C4-2B (cell line): ENCODE measurements around the gene MEGF10.

Experiments
- H3K27ac ChIP-seq: fragments of 450-650 bp; 2 replicates; pipeline ENCODE4 v1.5.1; 2017
- ZFX ChIP-seq: fragments of 450-650 bp; IDR thresholded peaks from 2 replicates; pipeline ENCODE4 v1.6.1; 2017
- TF ChIP-seq, protein P1 (sequence below): fragments of 450-650 bp; conservative IDR thresholded peaks from 2 replicates; pipeline ENCODE4 v1.5.1; 2017; ENCODE audit warnings: mild to moderate bottlenecking

The MEGF10 gene

DNA sequence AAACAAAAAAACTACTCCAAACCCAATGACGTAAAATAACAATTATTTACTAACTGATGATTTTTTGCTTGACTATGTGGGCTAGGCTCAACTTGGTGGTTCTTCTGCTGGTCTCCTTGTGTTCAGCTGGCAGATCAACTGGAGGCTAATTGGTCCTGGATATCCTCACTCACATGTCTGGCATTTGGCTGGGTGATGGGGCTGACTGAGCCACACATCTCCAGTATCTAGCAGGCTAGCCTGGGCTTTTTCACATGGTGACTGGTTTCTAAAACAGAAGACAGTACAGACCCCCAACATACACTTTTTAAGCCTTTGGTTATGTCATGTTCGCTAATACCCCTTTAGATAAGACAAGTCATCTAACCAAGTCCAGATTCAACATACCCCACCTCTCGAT lies 122.1 kb downstream of the MEGF10 start:
- no peak overlapping the region for H3K27ac ChIP-seq
- no peak for TF ChIP-seq ZFX
- TF ChIP-seq, protein P1, sequence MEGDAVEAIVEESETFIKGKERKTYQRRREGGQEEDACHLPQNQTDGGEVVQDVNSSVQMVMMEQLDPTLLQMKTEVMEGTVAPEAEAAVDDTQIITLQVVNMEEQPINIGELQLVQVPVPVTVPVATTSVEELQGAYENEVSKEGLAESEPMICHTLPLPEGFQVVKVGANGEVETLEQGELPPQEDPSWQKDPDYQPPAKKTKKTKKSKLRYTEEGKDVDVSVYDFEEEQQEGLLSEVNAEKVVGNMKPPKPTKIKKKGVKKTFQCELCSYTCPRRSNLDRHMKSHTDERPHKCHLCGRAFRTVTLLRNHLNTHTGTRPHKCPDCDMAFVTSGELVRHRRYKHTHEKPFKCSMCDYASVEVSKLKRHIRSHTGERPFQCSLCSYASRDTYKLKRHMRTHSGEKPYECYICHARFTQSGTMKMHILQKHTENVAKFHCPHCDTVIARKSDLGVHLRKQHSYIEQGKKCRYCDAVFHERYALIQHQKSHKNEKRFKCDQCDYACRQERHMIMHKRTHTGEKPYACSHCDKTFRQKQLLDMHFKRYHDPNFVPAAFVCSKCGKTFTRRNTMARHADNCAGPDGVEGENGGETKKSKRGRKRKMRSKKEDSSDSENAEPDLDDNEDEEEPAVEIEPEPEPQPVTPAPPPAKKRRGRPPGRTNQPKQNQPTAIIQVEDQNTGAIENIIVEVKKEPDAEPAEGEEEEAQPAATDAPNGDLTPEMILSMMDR: no peak

DNA sequence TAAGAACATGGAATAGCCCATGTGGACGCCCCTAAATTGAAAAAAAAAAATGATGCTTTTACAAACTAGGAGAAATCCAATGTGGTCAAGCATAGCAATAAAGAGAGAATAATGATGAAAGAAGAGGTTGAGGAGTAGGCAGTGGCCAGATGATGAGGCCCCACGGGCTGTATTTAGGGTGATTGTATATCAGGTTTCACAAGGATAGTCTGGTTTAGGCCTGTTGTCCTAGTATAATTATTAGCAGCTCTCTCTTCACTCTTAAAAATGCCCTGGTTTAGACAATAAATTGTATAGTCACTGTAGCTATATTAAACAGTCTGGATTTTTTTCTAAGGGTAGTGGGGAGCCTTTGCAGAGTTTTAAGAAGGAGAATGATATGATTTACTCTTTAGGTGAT lies 124.4 kb downstream of the MEGF10 start:
- TF ChIP-seq ZFX: no peak
- TF ChIP-seq, protein P1: no peak
- H3K27ac ChIP-seq: no peak overlapping the region

DNA sequence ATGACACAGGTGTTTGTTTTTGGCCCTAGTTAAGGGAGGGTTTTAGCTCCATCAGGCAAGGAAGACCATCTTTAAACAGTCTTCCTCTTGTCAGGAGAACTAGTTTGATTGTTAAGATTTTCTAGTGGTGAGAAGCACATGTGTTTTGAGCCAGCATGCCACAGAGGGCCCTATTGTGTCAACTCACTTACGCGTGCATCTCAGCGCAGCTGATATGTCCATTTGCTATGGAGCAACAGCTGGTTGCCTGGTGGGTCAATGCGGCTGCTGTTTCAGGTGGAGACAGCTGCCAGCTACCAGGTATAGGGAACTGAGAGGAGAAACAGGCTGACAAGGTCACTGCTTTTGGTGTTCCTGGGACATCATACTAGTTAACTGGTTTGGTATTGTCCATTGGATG lies 126.3 kb downstream of the MEGF10 start:
- no peak overlapping the region for H3K27ac ChIP-seq
- no peak for TF ChIP-seq ZFX
- TF ChIP-seq, protein P1: no peak

GRCh38 chr5:127417528-127417927 lies 126.9 kb downstream of the MEGF10 start:
- no peak overlapping the region for H3K27ac ChIP-seq
- TF ChIP-seq ZFX: no peak
- TF ChIP-seq, protein P1: no peak

GRCh38 chr5:127418367-127418766 lies 127.8 kb downstream of the MEGF10 start:
- no peak for TF ChIP-seq ZFX
- TF ChIP-seq, protein P1: no peak
- no peak overlapping the region for H3K27ac ChIP-seq

DNA sequence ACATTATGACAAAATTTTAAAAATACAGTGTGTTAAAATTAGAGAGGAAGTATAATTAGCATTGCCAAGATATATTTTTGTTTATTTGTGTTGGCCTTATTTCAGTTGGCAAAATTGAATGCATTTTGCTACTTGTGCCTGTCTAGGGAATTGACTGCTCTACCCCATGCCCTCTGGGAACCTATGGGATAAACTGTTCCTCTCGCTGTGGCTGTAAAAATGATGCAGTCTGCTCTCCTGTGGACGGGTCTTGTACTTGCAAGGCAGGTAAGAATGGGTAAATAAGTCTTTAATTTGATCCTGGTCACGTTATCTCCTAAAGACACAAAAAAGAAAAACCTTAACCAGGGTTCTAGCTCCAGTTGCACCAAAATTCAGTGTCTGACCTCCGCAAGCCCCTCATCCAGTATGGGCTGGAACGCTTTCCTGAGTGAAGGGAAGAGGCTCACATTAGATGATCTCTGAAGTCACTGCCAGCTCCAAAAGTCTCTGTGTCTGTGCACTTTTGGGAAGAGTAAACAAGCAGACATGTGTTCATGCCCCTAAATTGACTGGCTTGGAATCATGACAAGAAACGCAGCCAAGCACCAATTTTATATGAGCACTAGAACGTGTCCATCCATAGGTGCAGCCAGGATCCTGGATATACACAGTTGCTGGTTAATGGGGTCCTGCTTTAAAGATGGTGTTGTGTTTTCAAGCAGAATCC lies 128.5 kb downstream of the MEGF10 start:
- H3K27ac ChIP-seq: peak overlapping the region; percentile 33
- TF ChIP-seq, protein P1: peak; percentile 74
- no peak for TF ChIP-seq ZFX

- peak overlapping the region; percentile 33 for H3K27ac ChIP-seq
- TF ChIP-seq, protein P1: no peak
- TF ChIP-seq ZFX: no peak
Observed at GRCh38 chr5:127419683-127420257, 129.2 kb downstream of the MEGF10 start.
